Vagina (tissue), 2 donors: ENCODE data around the gene TTYH1.

Experiments
- CTCF ChIP-seq, 3 experiments: fragments of 450-650 bp in 2 of 3; fragments of 200-600 bp in 1 of 3; sonication (generic) in 1 of 3; IDR thresholded peaks; one replicate each; pipeline ENCODE4 v1.5.1; 2017 to 2019; ENCODE audit warnings: antibody characterized with exemption in 3 of 3, mild to moderate bottlenecking in 2 of 3, moderate library complexity in 2 of 3
- POLR2A ChIP-seq, 2 donors: fragments of 450-650 bp; IDR thresholded peaks; one replicate each; pipeline ENCODE4 v1.6.1; 2017; ENCODE audit warnings: antibody characterized with exemption in 2 of 2, mild to moderate bottlenecking in 2 of 2, moderate library complexity in 2 of 2

GRCh38 chr19:54475706-54476105, 60.4 kb downstream of the TTYH1 start:
- TF ChIP-seq CTCF (IDR thresholded peaks at IDR 0.05) (no peak), POLR2A (IDR thresholded peaks at IDR 0.05) (no peak)
